ENCODE data around the gene UGT1A9. TPM values are rescaled to one million over a fixed set of nuclear protein-coding genes. Genes with fewer than 3 reads are reported as not detected.

The UGT1A9 gene
- total RNA-seq, 2 donors from 2014 or later, result not detected

DNA sequence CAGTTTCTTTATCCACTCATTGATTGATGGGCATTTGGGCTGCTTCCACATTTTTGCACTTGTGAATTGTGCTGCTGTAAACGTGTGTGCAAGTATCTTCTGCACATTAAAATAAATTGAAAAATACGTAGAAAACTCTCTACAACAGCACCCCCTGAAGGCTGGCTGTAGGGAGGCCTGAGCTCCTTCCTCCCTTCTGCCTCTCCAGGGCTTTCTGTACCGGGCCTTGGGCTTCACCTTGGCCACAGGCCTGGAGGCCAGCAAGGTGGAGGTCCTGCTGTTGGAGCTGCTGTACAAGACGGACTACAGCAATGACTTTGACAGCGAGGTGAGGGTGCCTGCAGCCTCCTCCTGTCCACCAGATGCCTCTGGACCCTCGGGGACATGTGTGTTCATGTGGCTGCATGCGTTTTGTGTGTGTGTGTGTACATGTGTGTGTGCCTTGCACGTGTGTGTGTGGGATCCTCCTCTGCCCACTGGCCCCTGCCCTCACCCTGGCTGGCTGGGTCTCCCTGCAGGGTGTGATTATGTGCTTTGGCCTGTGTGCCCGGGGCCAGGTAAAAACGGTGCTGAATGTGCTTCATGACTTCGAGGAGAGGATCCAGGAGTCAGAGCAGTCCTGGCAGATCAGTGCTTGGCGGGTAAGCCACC is 135.6 kb downstream of the UGT1A9 start:
- TF ChIP-seq, protein P1, sequence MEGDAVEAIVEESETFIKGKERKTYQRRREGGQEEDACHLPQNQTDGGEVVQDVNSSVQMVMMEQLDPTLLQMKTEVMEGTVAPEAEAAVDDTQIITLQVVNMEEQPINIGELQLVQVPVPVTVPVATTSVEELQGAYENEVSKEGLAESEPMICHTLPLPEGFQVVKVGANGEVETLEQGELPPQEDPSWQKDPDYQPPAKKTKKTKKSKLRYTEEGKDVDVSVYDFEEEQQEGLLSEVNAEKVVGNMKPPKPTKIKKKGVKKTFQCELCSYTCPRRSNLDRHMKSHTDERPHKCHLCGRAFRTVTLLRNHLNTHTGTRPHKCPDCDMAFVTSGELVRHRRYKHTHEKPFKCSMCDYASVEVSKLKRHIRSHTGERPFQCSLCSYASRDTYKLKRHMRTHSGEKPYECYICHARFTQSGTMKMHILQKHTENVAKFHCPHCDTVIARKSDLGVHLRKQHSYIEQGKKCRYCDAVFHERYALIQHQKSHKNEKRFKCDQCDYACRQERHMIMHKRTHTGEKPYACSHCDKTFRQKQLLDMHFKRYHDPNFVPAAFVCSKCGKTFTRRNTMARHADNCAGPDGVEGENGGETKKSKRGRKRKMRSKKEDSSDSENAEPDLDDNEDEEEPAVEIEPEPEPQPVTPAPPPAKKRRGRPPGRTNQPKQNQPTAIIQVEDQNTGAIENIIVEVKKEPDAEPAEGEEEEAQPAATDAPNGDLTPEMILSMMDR (IDR thresholded peaks at IDR 0.05), result no peak
- TF ChIP-seq POLR2A (IDR thresholded peaks at IDR 0.05), result no peak
- no peaks in the 10 kb centered on the region for H3K9me3 ChIP-seq
- no peak for ATAC-seq
- H3K36me3 ChIP-seq (replicated peaks in 1 of 2; ENCODE audit: insufficient read depth in 1 of 2, low read depth in 2 of 2), result no peaks in the 10 kb centered on the region
- H3K4me3 ChIP-seq, result no peak overlapping the region
- H3K27ac ChIP-seq, result no peak overlapping the region
- no peaks in the 10 kb centered on the region for H3K27me3 ChIP-seq
- intact Hi-C loops (cut with DNase I), result no loop called here
- peak in 1 of 4 donors; percentile 5 for DNase-seq
- 53 to 70% methylated on average over 9 to 12 of the region's 12 CpGs for WGBS, 2 donors
- no peaks in the 10 kb centered on the region for H3K4me1 ChIP-seq

DNA sequence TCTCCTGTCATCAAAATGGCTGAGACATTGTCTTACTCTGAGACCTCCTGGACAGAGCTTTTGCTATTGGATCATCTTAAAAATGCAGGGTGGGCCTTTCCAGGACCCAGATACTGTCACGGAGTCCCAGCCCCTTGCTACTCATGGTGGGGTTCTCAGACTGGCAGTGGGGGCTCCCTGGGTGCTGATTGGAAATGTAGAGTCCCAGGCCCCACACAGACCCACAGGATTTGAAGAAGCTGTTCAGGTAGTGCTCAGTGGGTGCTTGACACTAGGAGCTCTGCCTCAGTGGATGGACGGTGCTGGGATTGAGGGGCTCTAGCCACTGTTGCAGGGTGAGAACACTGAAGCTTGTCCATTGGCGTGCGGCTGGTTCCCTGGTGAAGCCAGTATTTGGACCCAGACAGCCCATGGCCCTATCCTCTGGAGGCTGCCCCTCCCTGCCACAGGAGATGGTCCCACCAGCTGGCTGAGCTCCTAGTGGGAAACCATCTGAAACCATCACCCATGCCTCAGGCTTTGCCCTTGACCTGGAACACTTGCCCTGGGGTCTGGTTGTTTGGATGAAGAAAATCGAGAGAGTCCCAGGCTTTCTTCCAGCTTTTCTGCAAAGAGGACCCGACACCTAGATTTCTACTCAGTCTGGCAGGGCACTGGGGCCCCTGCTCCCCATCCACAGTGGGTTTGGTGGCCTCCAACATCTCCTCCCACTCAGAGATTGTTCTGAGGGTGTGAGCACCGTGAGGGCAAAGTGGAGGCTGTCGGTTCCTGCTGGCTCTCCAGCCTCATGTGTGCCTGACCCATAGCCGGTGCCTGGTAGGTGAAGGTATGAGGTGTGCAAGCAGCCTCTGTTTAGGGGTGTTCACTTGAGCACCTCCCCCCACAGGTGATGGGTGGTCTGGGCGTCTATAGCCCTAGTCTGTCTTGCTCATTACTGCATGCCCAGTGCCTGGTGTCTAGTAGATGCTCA is 136.6 kb downstream of the UGT1A9 start:
- intact Hi-C loops (cut with DNase I), result no loop called here
- Histone ChIP-seq H3K4me1 (no peaks in the 10 kb centered on the region), H3K36me3 (replicated peaks in 1 of 2; ENCODE audit: insufficient read depth in 1 of 2, low read depth in 2 of 2) (no peaks in the 10 kb centered on the region), H3K4me3 (no peak overlapping the region), H3K27me3 (no peaks in the 10 kb centered on the region), H3K9me3 (no peaks in the 10 kb centered on the region), H3K27ac (no peak overlapping the region)
- TF ChIP-seq, protein P1 (IDR thresholded peaks at IDR 0.05), result no peak
- no peak for TF ChIP-seq POLR2A (IDR thresholded peaks at IDR 0.05)
- ATAC-seq, result no peak
- WGBS, 2 donors, result 63 to 71% methylated on average over 7 to 10 of the region's 10 CpGs
- peak in 1 of 4 donors; percentile 5 for DNase-seq

DNA sequence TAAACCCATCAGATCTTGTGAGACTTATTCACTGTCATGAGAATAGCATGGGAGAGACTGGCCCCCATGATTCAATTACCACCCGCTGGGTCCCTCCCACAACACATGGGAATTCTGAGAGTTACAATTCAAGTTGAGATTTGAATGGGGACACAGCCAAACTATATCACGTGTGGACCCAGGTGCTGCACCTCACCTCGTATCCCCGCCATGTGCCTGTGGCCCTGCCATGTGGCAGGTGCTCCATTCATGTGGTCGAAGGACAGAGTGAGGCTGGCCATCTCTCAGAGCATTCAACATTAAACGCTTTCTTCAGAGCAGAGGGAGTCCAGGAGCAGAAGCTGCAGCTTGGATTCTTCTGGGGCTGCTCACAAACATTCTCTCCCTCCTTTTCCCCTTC is 138.7 kb downstream of the UGT1A9 start:
- 76 to 79% methylated on average over 6 of the region's 6 CpGs for WGBS, 2 donors
- intact Hi-C loops (cut with DNase I), result no loop called here
- no peaks in the 10 kb centered on the region for H3K36me3 ChIP-seq (replicated peaks in 1 of 2; ENCODE audit: insufficient read depth in 1 of 2, low read depth in 2 of 2)
- H3K27ac ChIP-seq, result no peak overlapping the region
- DNase-seq (no peak), ATAC-seq (no peak)
- no peaks in the 10 kb centered on the region for H3K9me3 ChIP-seq
- no peak for TF ChIP-seq POLR2A (IDR thresholded peaks at IDR 0.05)
- TF ChIP-seq, protein P1 (IDR thresholded peaks at IDR 0.05), result no peak
- H3K27me3 ChIP-seq, result no peaks in the 10 kb centered on the region
- H3K4me3 ChIP-seq, result no peak overlapping the region
- H3K4me1 ChIP-seq, result no peaks in the 10 kb centered on the region

DNA sequence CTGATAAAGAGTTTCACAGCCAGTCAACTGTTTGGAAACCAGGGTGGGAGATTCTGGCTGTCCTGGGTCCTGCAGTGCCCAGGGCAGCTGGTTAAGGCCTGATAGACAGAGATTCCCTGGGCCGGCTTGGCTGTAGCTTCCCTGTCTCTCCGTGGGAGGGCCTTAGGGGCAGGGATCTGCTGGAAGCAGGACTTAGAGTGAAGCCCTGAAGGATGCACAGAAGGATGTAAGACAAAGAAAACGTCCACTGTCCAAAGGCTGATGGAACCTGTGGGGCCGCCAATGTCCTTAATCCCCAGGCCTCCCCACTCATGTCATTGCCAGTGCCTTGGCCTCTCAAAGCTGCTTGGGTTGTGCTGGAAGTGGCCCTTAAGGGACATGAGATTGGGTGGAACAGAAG is 139.4 kb downstream of the UGT1A9 start:
- no peak overlapping the region for H3K27ac ChIP-seq
- H3K36me3 ChIP-seq (replicated peaks in 1 of 2; ENCODE audit: insufficient read depth in 1 of 2, low read depth in 2 of 2), result no peaks in the 10 kb centered on the region
- intact Hi-C loops (cut with DNase I), result no loop called here
- H3K27me3 ChIP-seq, result no peaks in the 10 kb centered on the region
- no peak overlapping the region for H3K4me3 ChIP-seq
- no peaks in the 10 kb centered on the region for H3K4me1 ChIP-seq
- WGBS, 2 donors, result 67 to 80% methylated on average over 4 of the region's 4 CpGs
- H3K9me3 ChIP-seq, result no peaks in the 10 kb centered on the region
- TF ChIP-seq POLR2A (IDR thresholded peaks at IDR 0.05), result no peak
- TF ChIP-seq, protein P1 (IDR thresholded peaks at IDR 0.05), result no peak
- ATAC-seq, result no peak
- peak in 1 of 4 donors; percentile 3 for DNase-seq
